GM18502 (cell line): ENCODE results near the gene MAPT.
"Not testable (repeated sequence)": the region's sequence is repeated elsewhere in the genome, so short reads cannot be mapped to it uniquely, and the experiment has no call there.

Experiments used
- ATAC-seq: cut with Tn5 transposase; IDR thresholded peaks from one replicate; pipeline ENCODE4 v1.9.1; 2021; ENCODE audit warnings: mild to moderate bottlenecking; ENCODE audit not compliant: unreplicated experiment, poor library complexity

The MAPT gene

GRCh38 chr17:46000292-46000691, 105.9 kb downstream of the MAPT start:
- ATAC-seq, result no peak

- no peak for ATAC-seq
Measured at GRCh38 chr17:46000757-46001156, 106.4 kb downstream of the MAPT start.

GRCh38 chr17:46001390-46002310, 107.3 kb downstream of the MAPT start:
- ATAC-seq, result no peak

- ATAC-seq, result no peak
Measured at GRCh38 chr17:46002311-46002972, 108.1 kb downstream of the MAPT start.

- ATAC-seq, result no peak
Measured at GRCh38 chr17:46002973-46003316, 108.6 kb downstream of the MAPT start.

- ATAC-seq, result no peak
Measured at GRCh38 chr17:46003907-46004748, 109.8 kb downstream of the MAPT start.

- ATAC-seq, result not testable (repeated sequence)
Measured at GRCh38 chr17:46006082-46006481, 111.7 kb downstream of the MAPT start.

- ATAC-seq, result no peak
Measured at GRCh38 chr17:46007461-46007965, 113.2 kb downstream of the MAPT start.

GRCh38 chr17:46008591-46008990, 114.2 kb downstream of the MAPT start:
- no peak for ATAC-seq

GRCh38 chr17:46009681-46010596, 115.6 kb downstream of the MAPT start:
- ATAC-seq, result no peak

- no peak for ATAC-seq
Measured at GRCh38 chr17:46010597-46011186, 116.3 kb downstream of the MAPT start.

- no peak for ATAC-seq
Measured at GRCh38 chr17:46011711-46012505, 117.6 kb downstream of the MAPT start.

- ATAC-seq, result no peak
Measured at GRCh38 chr17:46012506-46013079, 118.2 kb downstream of the MAPT start.

- ATAC-seq, result no peak
Measured at GRCh38 chr17:46013127-46013501, 118.8 kb downstream of the MAPT start.

GRCh38 chr17:46013502-46014165, 119.3 kb downstream of the MAPT start:
- ATAC-seq, result no peak

GRCh38 chr17:46019408-46019925, 125.1 kb downstream of the MAPT start:
- ATAC-seq, result not testable (repeated sequence)

- peak; percentile 60 for ATAC-seq
Measured at GRCh38 chr17:46020023-46020761, 125.8 kb downstream of the MAPT start.
